GM12878 (cell line): Measurements from ENCODE around the gene IL6R. TPM values are rescaled to one million over a fixed set of nuclear protein-coding genes. Genes with fewer than 3 reads are reported as not detected.
A peak's percentile ranks its signal among the peaks of the same experiment; 100 is the strongest.

Experiments used
- BACH1 ChIP-seq: fragments of 450-650 bp; IDR thresholded peaks from 2 replicates; pipeline ENCODE4 v1.6.1; 2017; ENCODE audit warnings: mild to moderate bottlenecking, borderline replicate concordance
- CBX3 ChIP-seq: fragments of 200-600 bp; sonication (generic); IDR thresholded peaks from 2 replicates; pipeline ENCODE4 v1.6.1; 2016; ENCODE audit warnings: low read depth, borderline replicate concordance
- CBX5 ChIP-seq: sonication (generic); IDR thresholded peaks from 2 replicates; pipeline ENCODE4 v1.6.1; 2016; ENCODE audit warnings: low read depth, moderate library complexity, mild to moderate bottlenecking, inconsistent platforms
- DPF2 ChIP-seq: fragments of 450-650 bp; IDR thresholded peaks from 2 replicates; pipeline ENCODE4 v1.6.1; 2017; ENCODE audit warnings: mild to moderate bottlenecking
- ESRRA ChIP-seq: IDR thresholded peaks from 2 replicates; pipeline ENCODE4 v1.6.1; 2012; ENCODE audit warnings: mild to moderate bottlenecking, low read length, improper control_type of control experiment
- FOS ChIP-seq: IDR thresholded peaks from 3 replicates; pipeline ENCODE4 v1.6.1; 2011; ENCODE audit warnings: borderline replicate concordance; ENCODE audit not compliant: insufficient read length; ENCODE audit errors: extremely low read depth
- HCFC1 ChIP-seq: fragments of 150-350 bp; IDR thresholded peaks from 2 replicates; pipeline ENCODE4 v1.6.1; 2014; ENCODE audit warnings: low read length
- LARP7 ChIP-seq: fragments of 450-650 bp; IDR thresholded peaks from 2 replicates; pipeline ENCODE4 v1.6.1; 2017; ENCODE audit warnings: mild to moderate bottlenecking
- MXI1 ChIP-seq: fragments of 150-350 bp; IDR thresholded peaks from 2 replicates; pipeline ENCODE4 v1.6.1; 2011; ENCODE audit warnings: low read depth, mild to moderate bottlenecking, inconsistent platforms, low read length, improper control_type of control experiment
- NFYA ChIP-seq: IDR thresholded peaks from 2 replicates; pipeline ENCODE4 v1.6.1; 2011; ENCODE audit warnings: low read depth, mild to moderate bottlenecking, low read length, improper control_type of control experiment, borderline replicate concordance
- POU2F2 ChIP-seq: IDR thresholded peaks from 3 replicates; pipeline ENCODE4 v1.6.1; 2011; ENCODE audit warnings: low read depth, mild to moderate bottlenecking, low read length, borderline replicate concordance
- RBBP5 ChIP-seq: fragments of 200-600 bp; sonication (generic); conservative IDR thresholded peaks from 2 replicates; pipeline ENCODE4 v1.6.1; 2016
- STAT3 ChIP-seq: IDR thresholded peaks from 2 replicates; pipeline ENCODE4 v1.6.1; 2011; ENCODE audit warnings: low read depth, low read length, improper control_type of control experiment
- YBX1 ChIP-seq: fragments of 450-650 bp; IDR thresholded peaks from 2 replicates; pipeline ENCODE4 v1.6.1; 2016; ENCODE audit warnings: antibody characterized with exemption
- polyA plus RNA-seq, 11 experiments: library from polyadenylated mRNA; depleted of rRNA in 4 of 11; unstranded in 6 of 11; stranded (reverse) in 5 of 11; fragments of >200 nt; fragmentation: Nextera tagmentation in 4 of 11; fragmentation: Illumina TruSeq in 1 of 11; extraction: Ambion mirVana in 4 of 11; extraction: Trizol in 1 of 11; gene quantifications; 1 replicate in 1 of 11; 2 replicates in 10 of 11; pipeline versions ENCODE4 v1.2.1 to v1.2.3, GENCODE V29; 2011 to 2016; ENCODE audit warnings: inconsistent platforms in 2 of 11, missing spikeins in 2 of 11, low read depth in 1 of 11
- total RNA-seq, 4 experiments: library from RNA; depleted of rRNA in 3 of 4; stranded (reverse); fragments of >200 nt in 3 of 4; fragmentation: Illumina TruSeq in 1 of 4; extraction: Trizol in 1 of 4; gene quantifications; 2 replicates each; pipeline versions ENCODE4 v1.2.1 to v1.2.3, GENCODE V29; 2013 to 2021
- TF ChIP-seq, protein P1 (sequence below): fragments of 450-650 bp; formaldehyde crosslinking; IDR thresholded peaks from 2 replicates; pipeline ENCODE4 v1.4.0; 2022; ENCODE audit warnings: mild to moderate bottlenecking, moderate library complexity
- TF ChIP-seq, protein P2 (sequence below): IDR thresholded peaks from 2 replicates; pipeline ENCODE4 v1.6.1; 2012; ENCODE audit warnings: low read depth, low read length, improper control_type of control experiment
- TF ChIP-seq, protein P3 (sequence below): IDR thresholded peaks from 2 replicates; pipeline ENCODE4 v1.6.1; 2012; ENCODE audit warnings: mild to moderate bottlenecking, low read depth, low read length
- TF ChIP-seq, protein P4 (sequence below): fragments of 450-650 bp; IDR thresholded peaks from 2 replicates; pipeline ENCODE4 v1.6.1; 2016; ENCODE audit warnings: mild to moderate bottlenecking
- TF ChIP-seq, protein P5 (sequence below): IDR thresholded peaks from 2 replicates; pipeline ENCODE4 v1.6.1; 2011; ENCODE audit warnings: mild to moderate bottlenecking, low read depth, low read length, moderate library complexity; ENCODE audit not compliant: insufficient replicate concordance

IL6R gene
- total and polyA plus RNA-seq, 10 of the 15 experiments (the other 5 are each of a cell fraction or from before 2014, with no cell fraction given), result 1.9 to 43.4 (median 17.5) TPM

DNA sequence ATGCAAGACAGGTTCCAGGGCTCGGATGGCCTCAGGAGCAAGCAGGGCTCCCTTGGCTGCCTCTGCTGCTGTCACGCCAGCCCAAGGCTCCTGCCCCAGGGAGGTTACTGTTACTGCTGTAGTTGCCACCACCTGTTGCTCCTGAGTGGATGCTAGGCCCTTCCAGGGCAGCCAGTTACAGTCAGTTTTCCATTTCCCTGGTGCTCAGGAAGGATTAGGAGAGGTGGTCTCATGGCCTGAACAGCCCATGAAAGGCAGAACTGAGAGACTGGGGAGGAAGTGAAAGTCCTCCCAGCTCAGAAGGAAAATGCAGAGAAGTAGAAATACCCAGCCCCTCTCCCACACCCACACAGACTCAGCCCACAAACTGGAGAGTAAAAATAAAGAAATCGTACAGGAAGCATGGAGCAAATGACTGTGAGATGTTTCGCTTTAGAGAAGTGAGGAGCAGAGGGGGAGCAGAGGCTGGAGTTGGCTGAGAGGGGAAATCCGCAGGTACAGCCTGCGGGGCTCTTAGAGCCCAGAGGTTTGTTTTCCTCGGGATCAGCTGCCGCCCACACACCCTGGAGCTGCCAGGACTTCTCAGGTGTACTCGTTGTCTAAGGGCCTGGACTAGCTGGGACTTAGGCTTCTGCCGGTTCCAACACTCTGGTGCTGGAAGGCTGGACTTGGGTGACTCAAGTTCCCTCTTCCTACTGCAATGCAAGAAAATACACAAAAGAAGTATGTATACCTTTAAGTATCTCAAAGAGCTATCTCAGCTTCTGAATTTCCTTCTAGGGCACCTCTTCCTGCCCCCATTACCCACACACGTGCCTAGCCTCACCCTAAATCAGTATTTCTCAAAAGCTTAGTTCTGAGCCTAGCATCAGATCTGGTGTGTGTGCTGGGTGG, 2.3 kb downstream of the IL6R start (continued):
- TF ChIP-seq, protein P1, sequence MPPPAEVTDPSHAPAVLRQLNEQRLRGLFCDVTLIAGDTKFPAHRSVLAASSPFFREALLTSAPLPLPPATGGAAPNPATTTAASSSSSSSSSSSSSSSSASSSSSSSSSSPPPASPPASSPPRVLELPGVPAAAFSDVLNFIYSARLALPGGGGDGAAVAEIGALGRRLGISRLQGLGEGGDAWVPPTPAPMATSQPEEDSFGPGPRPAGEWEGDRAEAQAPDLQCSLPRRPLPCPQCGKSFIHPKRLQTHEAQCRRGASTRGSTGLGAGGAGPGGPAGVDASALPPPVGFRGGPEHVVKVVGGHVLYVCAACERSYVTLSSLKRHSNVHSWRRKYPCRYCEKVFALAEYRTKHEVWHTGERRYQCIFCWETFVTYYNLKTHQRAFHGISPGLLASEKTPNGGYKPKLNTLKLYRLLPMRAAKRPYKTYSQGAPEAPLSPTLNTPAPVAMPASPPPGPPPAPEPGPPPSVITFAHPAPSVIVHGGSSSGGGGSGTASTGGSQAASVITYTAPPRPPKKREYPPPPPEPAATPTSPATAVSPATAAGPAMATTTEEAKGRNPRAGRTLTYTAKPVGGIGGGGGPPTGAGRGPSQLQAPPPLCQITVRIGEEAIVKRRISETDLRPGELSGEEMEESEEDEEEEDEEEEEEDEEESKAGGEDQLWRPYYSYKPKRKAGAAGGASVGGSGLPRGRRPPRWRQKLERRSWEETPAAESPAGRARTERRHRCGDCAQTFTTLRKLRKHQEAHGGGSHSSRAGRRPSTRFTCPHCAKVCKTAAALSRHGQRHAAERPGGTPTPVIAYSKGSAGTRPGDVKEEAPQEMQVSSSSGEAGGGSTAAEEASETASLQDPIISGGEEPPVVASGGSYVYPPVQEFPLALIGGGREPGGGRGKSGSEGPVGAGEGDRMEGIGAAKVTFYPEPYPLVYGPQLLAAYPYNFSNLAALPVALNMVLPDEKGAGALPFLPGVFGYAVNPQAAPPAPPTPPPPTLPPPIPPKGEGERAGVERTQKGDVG (CRISPR knock-in tag), result no peak
- TF ChIP-seq, protein P2, sequence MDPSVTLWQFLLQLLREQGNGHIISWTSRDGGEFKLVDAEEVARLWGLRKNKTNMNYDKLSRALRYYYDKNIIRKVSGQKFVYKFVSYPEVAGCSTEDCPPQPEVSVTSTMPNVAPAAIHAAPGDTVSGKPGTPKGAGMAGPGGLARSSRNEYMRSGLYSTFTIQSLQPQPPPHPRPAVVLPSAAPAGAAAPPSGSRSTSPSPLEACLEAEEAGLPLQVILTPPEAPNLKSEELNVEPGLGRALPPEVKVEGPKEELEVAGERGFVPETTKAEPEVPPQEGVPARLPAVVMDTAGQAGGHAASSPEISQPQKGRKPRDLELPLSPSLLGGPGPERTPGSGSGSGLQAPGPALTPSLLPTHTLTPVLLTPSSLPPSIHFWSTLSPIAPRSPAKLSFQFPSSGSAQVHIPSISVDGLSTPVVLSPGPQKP, result 0 out of 2 replicates have a peak, but pooled peaks have one; percentile 23
- TF ChIP-seq DPF2 (peak; percentile 99), HCFC1 (no peak), RBBP5 (no peak), ESRRA (no peak), LARP7 (no peak), CBX5 (0 out of 2 replicates have a peak, but pooled peaks have one; percentile 52), YBX1 (no peak), NFYA (no peak), FOS (no peak), STAT3 (peak; percentile 75; the same call in 1 of the 2 replicates), CBX3 (no peak), BACH1 (peak; percentile 89; the same call in 1 of the 2 replicates), MXI1 (no peak; the same call in 1 of the 2 replicates), POU2F2 (peak; percentile 60; the same call in 2 of the 3 replicates)
- TF ChIP-seq, protein P3, sequence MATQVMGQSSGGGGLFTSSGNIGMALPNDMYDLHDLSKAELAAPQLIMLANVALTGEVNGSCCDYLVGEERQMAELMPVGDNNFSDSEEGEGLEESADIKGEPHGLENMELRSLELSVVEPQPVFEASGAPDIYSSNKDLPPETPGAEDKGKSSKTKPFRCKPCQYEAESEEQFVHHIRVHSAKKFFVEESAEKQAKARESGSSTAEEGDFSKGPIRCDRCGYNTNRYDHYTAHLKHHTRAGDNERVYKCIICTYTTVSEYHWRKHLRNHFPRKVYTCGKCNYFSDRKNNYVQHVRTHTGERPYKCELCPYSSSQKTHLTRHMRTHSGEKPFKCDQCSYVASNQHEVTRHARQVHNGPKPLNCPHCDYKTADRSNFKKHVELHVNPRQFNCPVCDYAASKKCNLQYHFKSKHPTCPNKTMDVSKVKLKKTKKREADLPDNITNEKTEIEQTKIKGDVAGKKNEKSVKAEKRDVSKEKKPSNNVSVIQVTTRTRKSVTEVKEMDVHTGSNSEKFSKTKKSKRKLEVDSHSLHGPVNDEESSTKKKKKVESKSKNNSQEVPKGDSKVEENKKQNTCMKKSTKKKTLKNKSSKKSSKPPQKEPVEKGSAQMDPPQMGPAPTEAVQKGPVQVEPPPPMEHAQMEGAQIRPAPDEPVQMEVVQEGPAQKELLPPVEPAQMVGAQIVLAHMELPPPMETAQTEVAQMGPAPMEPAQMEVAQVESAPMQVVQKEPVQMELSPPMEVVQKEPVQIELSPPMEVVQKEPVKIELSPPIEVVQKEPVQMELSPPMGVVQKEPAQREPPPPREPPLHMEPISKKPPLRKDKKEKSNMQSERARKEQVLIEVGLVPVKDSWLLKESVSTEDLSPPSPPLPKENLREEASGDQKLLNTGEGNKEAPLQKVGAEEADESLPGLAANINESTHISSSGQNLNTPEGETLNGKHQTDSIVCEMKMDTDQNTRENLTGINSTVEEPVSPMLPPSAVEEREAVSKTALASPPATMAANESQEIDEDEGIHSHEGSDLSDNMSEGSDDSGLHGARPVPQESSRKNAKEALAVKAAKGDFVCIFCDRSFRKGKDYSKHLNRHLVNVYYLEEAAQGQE, result no peak
- TF ChIP-seq, protein P4, sequence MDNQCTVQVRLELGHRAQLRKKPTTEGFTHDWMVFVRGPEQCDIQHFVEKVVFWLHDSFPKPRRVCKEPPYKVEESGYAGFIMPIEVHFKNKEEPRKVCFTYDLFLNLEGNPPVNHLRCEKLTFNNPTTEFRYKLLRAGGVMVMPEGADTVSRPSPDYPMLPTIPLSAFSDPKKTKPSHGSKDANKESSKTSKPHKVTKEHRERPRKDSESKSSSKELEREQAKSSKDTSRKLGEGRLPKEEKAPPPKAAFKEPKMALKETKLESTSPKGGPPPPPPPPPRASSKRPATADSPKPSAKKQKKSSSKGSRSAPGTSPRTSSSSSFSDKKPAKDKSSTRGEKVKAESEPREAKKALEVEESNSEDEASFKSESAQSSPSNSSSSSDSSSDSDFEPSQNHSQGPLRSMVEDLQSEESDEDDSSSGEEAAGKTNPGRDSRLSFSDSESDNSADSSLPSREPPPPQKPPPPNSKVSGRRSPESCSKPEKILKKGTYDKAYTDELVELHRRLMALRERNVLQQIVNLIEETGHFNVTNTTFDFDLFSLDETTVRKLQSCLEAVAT, result peak; percentile 72
- TF ChIP-seq, protein P5, sequence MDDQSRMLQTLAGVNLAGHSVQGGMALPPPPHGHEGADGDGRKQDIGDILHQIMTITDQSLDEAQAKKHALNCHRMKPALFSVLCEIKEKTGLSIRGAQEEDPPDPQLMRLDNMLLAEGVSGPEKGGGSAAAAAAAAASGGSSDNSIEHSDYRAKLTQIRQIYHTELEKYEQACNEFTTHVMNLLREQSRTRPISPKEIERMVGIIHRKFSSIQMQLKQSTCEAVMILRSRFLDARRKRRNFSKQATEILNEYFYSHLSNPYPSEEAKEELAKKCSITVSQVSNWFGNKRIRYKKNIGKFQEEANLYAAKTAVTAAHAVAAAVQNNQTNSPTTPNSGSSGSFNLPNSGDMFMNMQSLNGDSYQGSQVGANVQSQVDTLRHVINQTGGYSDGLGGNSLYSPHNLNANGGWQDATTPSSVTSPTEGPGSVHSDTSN, result no peak
